HepG2 (cell line): ENCODE measurements around the gene ARMH1. TPM values are rescaled to one million over a fixed set of nuclear protein-coding genes. Genes with fewer than 3 reads are reported as not detected.

Source experiments
- AGO2 ChIP-seq: fragments of 200-400 bp; formaldehyde crosslinking; optimal IDR thresholded peaks from 2 replicates; pipeline ENCODE3; 2017; ENCODE audit warnings: mild to moderate bottlenecking, low read depth, low read length, moderate library complexity
- CREM ChIP-seq, 2 experiments: sonication (generic) in 1 of 2; formaldehyde crosslinking in 1 of 2; IDR thresholded peaks; 2 replicates each; pipeline versions ENCODE4 v1.4.0 to v1.6.1; 2016 to 2020; ENCODE audit warnings: antibody characterized with exemption in 1 of 2, mild to moderate bottlenecking in 1 of 2, missing genetic modification reagents in 1 of 2
- DPF2 ChIP-seq: sonication (generic); formaldehyde crosslinking; IDR thresholded peaks from 2 replicates; pipeline ENCODE4 v1.4.0; 2020; ENCODE audit warnings: mild to moderate bottlenecking, low read depth, missing genetic modification reagents, borderline replicate concordance
- EEA1 ChIP-seq: sonication (generic); formaldehyde crosslinking; IDR thresholded peaks from 2 replicates; pipeline ENCODE4 v1.5.1; 2020; ENCODE audit warnings: mild to moderate bottlenecking, missing genetic modification reagents, borderline replicate concordance
- ELF4 ChIP-seq: sonication (generic); formaldehyde crosslinking; IDR thresholded peaks from 2 replicates; pipeline ENCODE4 v1.5.0; 2020; ENCODE audit warnings: missing genetic modification reagents, mild to moderate bottlenecking, moderate library complexity, borderline replicate concordance
- HMG20B ChIP-seq: conservative IDR thresholded peaks from 2 replicates; pipeline ENCODE4 v1.6.1; 2016; ENCODE audit warnings: missing genetic modification reagents, missing compliant biosample characterization
- HNF1A ChIP-seq, 2 experiments: sonication (generic) in 1 of 2; formaldehyde crosslinking in 1 of 2; IDR thresholded peaks; 2 replicates each; pipeline versions ENCODE4 v1.4.0 to v1.6.1; 2016 to 2020; ENCODE audit warnings: borderline replicate concordance in 1 of 2, low read depth in 1 of 2, mild to moderate bottlenecking in 1 of 2, missing genetic modification reagents in 1 of 2
- NFYC ChIP-seq: IDR thresholded peaks from 2 replicates; pipeline ENCODE4 v1.6.1; 2016; ENCODE audit warnings: missing genetic modification reagents, missing compliant biosample characterization
- PBX3 ChIP-seq: sonication (generic); formaldehyde crosslinking; IDR thresholded peaks from 2 replicates; pipeline ENCODE4 v1.8.1; 2023; ENCODE audit warnings: missing genetic modification reagents, inconsistent platforms, borderline replicate concordance
- PTBP1 ChIP-seq: fragments of 200-400 bp; formaldehyde crosslinking; IDR thresholded peaks from 2 replicates; pipeline ENCODE4 v1.6.1; 2018; ENCODE audit warnings: low read length, low read depth; ENCODE audit not compliant: poor library complexity, severe bottlenecking
- RBM39 ChIP-seq: fragments of 200-400 bp; formaldehyde crosslinking; IDR thresholded peaks from one replicate; pipeline ENCODE4 v1.6.1; 2018; ENCODE audit warnings: antibody characterized with exemption, mild to moderate bottlenecking, low read depth, low read length; ENCODE audit not compliant: poor library complexity, severe bottlenecking
- RFXAP ChIP-seq: sonication (generic); formaldehyde crosslinking; IDR thresholded peaks from 2 replicates; pipeline ENCODE4 v1.4.0; 2020; ENCODE audit warnings: missing genetic modification reagents, borderline replicate concordance
- SMAD9 ChIP-seq: sonication (generic); formaldehyde crosslinking; IDR thresholded peaks from 2 replicates; pipeline ENCODE4 v1.5.1; 2020; ENCODE audit warnings: mild to moderate bottlenecking, missing genetic modification reagents
- TBX3 ChIP-seq: fragments of 450-650 bp; IDR thresholded peaks from 2 replicates; pipeline ENCODE4 v1.6.1; 2017; ENCODE audit warnings: antibody characterized with exemption, mild to moderate bottlenecking, inconsistent platforms, borderline replicate concordance
- ZNF232 ChIP-seq: sonication (generic); formaldehyde crosslinking; IDR thresholded peaks from 2 replicates; pipeline ENCODE4 v1.4.0; 2020; ENCODE audit warnings: missing genetic modification reagents, borderline replicate concordance
- ZNF362 ChIP-seq: sonication (generic); formaldehyde crosslinking; IDR thresholded peaks from 2 replicates; pipeline ENCODE4 v1.4.0; 2020; ENCODE audit warnings: missing genetic modification reagents, mild to moderate bottlenecking, borderline replicate concordance
- ZNF644 ChIP-seq: IDR thresholded peaks from 2 replicates; pipeline ENCODE4 v1.6.1; 2016; ENCODE audit warnings: low read depth
- ZNF674 ChIP-seq: sonication (generic); formaldehyde crosslinking; IDR thresholded peaks from 2 replicates; pipeline ENCODE4 v1.5.0; 2020; ENCODE audit warnings: low read depth, mild to moderate bottlenecking, missing genetic modification reagents
- ZSCAN25 ChIP-seq: sonication (generic); formaldehyde crosslinking; IDR thresholded peaks from 2 replicates; pipeline ENCODE4 v1.8.0; 2022; ENCODE audit warnings: mild to moderate bottlenecking, missing genetic modification reagents
- ZSCAN29 ChIP-seq: sonication (generic); formaldehyde crosslinking; conservative IDR thresholded peaks from 2 replicates; pipeline ENCODE4 v1.4.0; 2020; ENCODE audit warnings: mild to moderate bottlenecking, missing genetic modification reagents
- polyA plus RNA-seq, 8 experiments: library from polyadenylated mRNA; depleted of rRNA in 3 of 8; stranded (reverse) in 7 of 8; unstranded in 1 of 8; fragments of >200 nt; fragmentation: Illumina TruSeq in 4 of 8; extraction: Trizol in 4 of 8; gene quantifications; 2 replicates each; pipeline versions ENCODE4 v1.2.1 to v1.2.3, GENCODE V29; 2011 to 2016; ENCODE audit warnings: low read depth in 4 of 8, missing spikeins in 1 of 8, mixed read lengths in 1 of 8; ENCODE audit not compliant: insufficient read depth in 1 of 8
- total RNA-seq, 5 experiments: library from RNA; depleted of rRNA; stranded (reverse); fragments of >200 nt; fragmentation: Illumina TruSeq; extraction: Trizol; gene quantifications; 2 replicates each; pipeline ENCODE4 v1.2.3, GENCODE V29; 2016; ENCODE audit warnings: low read depth in 1 of 5

ARMH1 gene
- total and polyA plus RNA-seq, 2 of the 13 experiments (the other 11 are each of a cell fraction or from before 2014, with no cell fraction given) = 0.69 TPM; not detected in 1

- TF ChIP-seq ZNF362 (CRISPR knock-in tag) = no peak
- TF ChIP-seq PTBP1 = no peak
- TF ChIP-seq ZNF644 (CRISPR knock-in tag) = 0 out of 2 replicates have a peak, but pooled peaks have one; percentile 23
- TF ChIP-seq TBX3 = peak; percentile 69; the same call in 1 of the 2 replicates
- TF ChIP-seq ELF4 (CRISPR knock-in tag) = 0 out of 2 replicates have a peak, but pooled peaks have one; percentile 65
- TF ChIP-seq CREM (IDR thresholded peaks at IDR 0.05) = peak; percentile 61
- TF ChIP-seq CREM (CRISPR knock-in tag; IDR thresholded peaks at IDR 0.05) = no peak
- TF ChIP-seq NFYC (CRISPR knock-in tag) = peak; percentile 97
- no peak for TF ChIP-seq ZNF674 (CRISPR knock-in tag)
- peak; percentile 99 for TF ChIP-seq RFXAP
- TF ChIP-seq PBX3 (CRISPR knock-in tag) = peak; percentile 94; the same call in 1 of the 2 replicates
- no peak for TF ChIP-seq ZNF232 (CRISPR knock-in tag)
- peak; percentile 60 for TF ChIP-seq RBM39
- peak; percentile 52; the same call in 1 of the 2 replicates for TF ChIP-seq ZSCAN29
- TF ChIP-seq DPF2 = no peak
- peak; percentile 62 for TF ChIP-seq ZSCAN25
- no peak for TF ChIP-seq EEA1 (CRISPR knock-in tag)
- peak; percentile 56 for TF ChIP-seq AGO2
- no peak for TF ChIP-seq HNF1A (IDR thresholded peaks at IDR 0.05; ENCODE audit: low read depth)
- 0 out of 2 replicates have a peak, but pooled peaks have one; percentile 47 for TF ChIP-seq HNF1A (CRISPR knock-in tag; IDR thresholded peaks at IDR 0.05; ENCODE audit: borderline replicate concordance)
- no peak for TF ChIP-seq HMG20B
- no peak for TF ChIP-seq SMAD9 (CRISPR knock-in tag)
Measured at GRCh38 chr1:44674113-44675000, at the start of gene ARMH1, which contains the start of gene TMEM53 (continued).
